K562 (cell line): ENCODE results near the gene CCDC77.

Source experiments
- ARID2 ChIP-seq: fragments of 450-650 bp; IDR thresholded peaks from 2 replicates; pipeline ENCODE4 v1.6.1; 2017; ENCODE audit warnings: antibody characterized with exemption, mild to moderate bottlenecking
- CBX1 ChIP-seq: sonication (generic); IDR thresholded peaks from 2 replicates; pipeline ENCODE4 v1.6.1; 2016; ENCODE audit warnings: antibody characterized with exemption, low read depth, mild to moderate bottlenecking
- CTCF ChIP-seq, 3 experiments: IDR thresholded peaks in 2 of 3; conservative IDR thresholded peaks in 1 of 3; 2 replicates each; pipeline ENCODE4 v1.5.1; 2011 to 2012; ENCODE audit warnings: low read length in 3 of 3, mild to moderate bottlenecking in 3 of 3, control low read depth in 2 of 3, improper control_type of control experiment in 1 of 3, inconsistent platforms in 1 of 3, low read depth in 1 of 3, mixed read lengths in 1 of 3, moderate library complexity in 1 of 3; ENCODE audit not compliant: insufficient read depth in 2 of 3
- FOS ChIP-seq: IDR thresholded peaks from 3 replicates; pipeline ENCODE4 v1.6.1; 2011; ENCODE audit not compliant: insufficient read length; ENCODE audit errors: extremely low read depth
- GMEB1 ChIP-seq: fragments of 250-450 bp; sonication (Bioruptor Pico); IDR thresholded peaks from 2 replicates; pipeline ENCODE4 v1.4.0; 2020; ENCODE audit warnings: mild to moderate bottlenecking
- HDAC1 ChIP-seq, 2 experiments: fragments of 450-650 bp; IDR thresholded peaks; 2 replicates each; pipeline ENCODE4 v1.6.1; 2016 to 2017; ENCODE audit warnings: inconsistent platforms in 1 of 2, mild to moderate bottlenecking in 1 of 2, moderate library complexity in 1 of 2
- NFXL1 ChIP-seq: fragments of 450-650 bp; formaldehyde crosslinking; IDR thresholded peaks from 2 replicates; pipeline ENCODE4 v1.4.0; 2021; ENCODE audit warnings: mild to moderate bottlenecking
- NFYB ChIP-seq: IDR thresholded peaks from 2 replicates; pipeline ENCODE4 v1.6.1; 2011; ENCODE audit warnings: mild to moderate bottlenecking, moderate library complexity; ENCODE audit not compliant: insufficient read length; ENCODE audit errors: extremely low read depth
- POLR2A ChIP-seq: fragments of 450-650 bp; conservative IDR thresholded peaks from 2 replicates; pipeline ENCODE4 v1.6.1; 2016
- ZNF444 ChIP-seq: fragments of 250-450 bp; sonication (Bioruptor Pico); IDR thresholded peaks from 2 replicates; pipeline ENCODE4 v1.4.0; 2020; ENCODE audit warnings: mild to moderate bottlenecking, moderate library complexity
- ZNF639 ChIP-seq, 2 experiments: fragments of 200-800 bp in 1 of 2; sonication (Bioruptor generic) in 1 of 2; sonication (generic) in 1 of 2; formaldehyde crosslinking in 1 of 2; IDR thresholded peaks in 1 of 2; conservative IDR thresholded peaks in 1 of 2; 2 replicates each; pipeline versions ENCODE4 v1.5.0 to v1.6.1; 2016 to 2020; ENCODE audit warnings: missing compliant biosample characterization in 1 of 2, missing genetic modification characterization in 1 of 2, missing genetic modification reagents in 1 of 2

- TF ChIP-seq POLR2A (no peak), CTCF (IDR thresholded peaks at IDR 0.05 in 2 of 3, conservative IDR thresholded peaks at IDR 0.05 in 1 of 3; ENCODE audit: insufficient read depth in 2 of 3, low read depth in 1 of 3, low read length in 3 of 3) (no peak), NFXL1 (no peak), NFYB (no peak), HDAC1 (IDR thresholded peaks at IDR 0.05) (no peak), FOS (no peak), GMEB1 (CRISPR knock-in tag) (no peak), ARID2 (no peak), ZNF444 (CRISPR knock-in tag) (no peak), ZNF639 (CRISPR knock-in tag; conservative IDR thresholded peaks at IDR 0.05 in 1 of 2, IDR thresholded peaks at IDR 0.05 in 1 of 2) (no peak), CBX1 (no peak)
These were observed 58.2 kb downstream of the CCDC77 start, which contains the start of gene B4GALNT3 for GRCh38 chr12:459430-460258.
